Measurements from ENCODE around the gene TACC2.

DNA sequence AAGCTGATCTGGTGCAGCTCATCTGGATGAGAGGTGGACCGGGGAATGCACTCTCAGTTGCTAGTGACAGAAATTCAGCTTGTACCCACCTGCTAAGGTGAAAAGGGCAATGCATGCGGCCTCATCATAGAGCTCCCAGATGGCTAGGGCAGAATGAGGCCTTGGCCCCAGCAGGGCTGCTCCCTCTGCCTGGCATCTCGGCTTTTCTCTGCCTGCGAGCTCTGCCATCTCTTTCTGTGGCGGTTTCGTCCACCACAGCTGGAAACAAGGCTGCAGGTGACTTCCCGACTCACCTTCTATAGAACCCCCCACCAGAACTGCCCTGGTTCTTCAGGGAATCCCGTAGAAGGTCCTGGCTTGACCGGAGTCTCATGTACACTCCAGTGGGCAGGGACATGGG, 60.1 kb downstream of the TACC2 start:
- TF ChIP-seq POLR2AphosphoS5 (IDR thresholded peaks at IDR 0.05; ENCODE audit: low read depth, low read length) = no peak
- TF ChIP-seq TAF1 (IDR thresholded peaks at IDR 0.05; ENCODE audit: borderline replicate concordance, insufficient read depth, low read length) = no peak
- no peak for TF ChIP-seq SIN3A (IDR thresholded peaks at IDR 0.05; ENCODE audit: borderline replicate concordance, insufficient read depth, low read length)
- TF ChIP-seq, protein P1, sequence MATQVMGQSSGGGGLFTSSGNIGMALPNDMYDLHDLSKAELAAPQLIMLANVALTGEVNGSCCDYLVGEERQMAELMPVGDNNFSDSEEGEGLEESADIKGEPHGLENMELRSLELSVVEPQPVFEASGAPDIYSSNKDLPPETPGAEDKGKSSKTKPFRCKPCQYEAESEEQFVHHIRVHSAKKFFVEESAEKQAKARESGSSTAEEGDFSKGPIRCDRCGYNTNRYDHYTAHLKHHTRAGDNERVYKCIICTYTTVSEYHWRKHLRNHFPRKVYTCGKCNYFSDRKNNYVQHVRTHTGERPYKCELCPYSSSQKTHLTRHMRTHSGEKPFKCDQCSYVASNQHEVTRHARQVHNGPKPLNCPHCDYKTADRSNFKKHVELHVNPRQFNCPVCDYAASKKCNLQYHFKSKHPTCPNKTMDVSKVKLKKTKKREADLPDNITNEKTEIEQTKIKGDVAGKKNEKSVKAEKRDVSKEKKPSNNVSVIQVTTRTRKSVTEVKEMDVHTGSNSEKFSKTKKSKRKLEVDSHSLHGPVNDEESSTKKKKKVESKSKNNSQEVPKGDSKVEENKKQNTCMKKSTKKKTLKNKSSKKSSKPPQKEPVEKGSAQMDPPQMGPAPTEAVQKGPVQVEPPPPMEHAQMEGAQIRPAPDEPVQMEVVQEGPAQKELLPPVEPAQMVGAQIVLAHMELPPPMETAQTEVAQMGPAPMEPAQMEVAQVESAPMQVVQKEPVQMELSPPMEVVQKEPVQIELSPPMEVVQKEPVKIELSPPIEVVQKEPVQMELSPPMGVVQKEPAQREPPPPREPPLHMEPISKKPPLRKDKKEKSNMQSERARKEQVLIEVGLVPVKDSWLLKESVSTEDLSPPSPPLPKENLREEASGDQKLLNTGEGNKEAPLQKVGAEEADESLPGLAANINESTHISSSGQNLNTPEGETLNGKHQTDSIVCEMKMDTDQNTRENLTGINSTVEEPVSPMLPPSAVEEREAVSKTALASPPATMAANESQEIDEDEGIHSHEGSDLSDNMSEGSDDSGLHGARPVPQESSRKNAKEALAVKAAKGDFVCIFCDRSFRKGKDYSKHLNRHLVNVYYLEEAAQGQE (IDR thresholded peaks at IDR 0.05; ENCODE audit: insufficient read depth in 1 of 2, low read depth in 2 of 2, low read length in 2 of 2) = no peak

Measured in PFSK-1 (cell line).